Measurements from ENCODE around the gene UBAP1L. TPM values are rescaled to one million over a fixed set of nuclear protein-coding genes. Genes with fewer than 3 reads are reported as not detected.

UBAP1L gene
- polyA plus RNA-seq (2011; rRNA removed): 0.72 and 1.0 TPM in 2 replicates
- polyA minus RNA-seq (2011; rRNA and poly(A)+ RNA removed): 1.3 and 1.6 TPM in 2 replicates

DNA sequence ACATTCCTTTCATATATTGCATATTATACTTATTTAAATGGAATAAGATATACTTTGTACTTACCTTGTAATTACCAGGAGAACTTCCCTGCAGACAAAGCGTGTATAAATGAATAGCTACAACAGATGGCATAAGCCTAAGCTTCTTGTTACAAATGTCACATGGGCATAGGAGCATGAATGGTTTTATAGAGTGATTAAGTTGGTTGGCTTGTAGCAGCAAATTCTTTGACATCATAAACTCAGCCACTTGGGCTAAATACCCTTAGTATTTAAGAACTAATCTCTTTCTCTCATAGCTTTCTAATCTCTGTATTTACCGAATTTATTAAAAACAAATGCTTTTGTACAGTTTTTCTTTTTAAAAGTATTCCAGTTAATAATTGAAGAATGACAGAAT lies at the start of gene UBAP1L:
Gene UBAP1L (minus strand): TSS at position 115 of the 400 bp plus-strand sequence. CDS start 8,985 bp downstream, outside the sequence.
- ChIA-PET POLR2A (no interaction called here), CTCF (interaction anchor here (0.6 to 2.8 kb wide), 3 partner anchors 14 to 642 kb away, joined by 3 to 14 read pairs (median 3); no protein-coding TSS in a partner anchor)
- H3K4me3 ChIP-seq (ENCODE audit: low read depth, low read length): no peak within 1 kb of the TSS
- H3K27me3 ChIP-seq (ENCODE audit: control insufficient read depth, insufficient read depth, low read length): no peaks in the 10 kb centered on the region
- DNase-seq (ENCODE audit: low read depth): no peak
- H3K36me3 ChIP-seq (ENCODE audit: control insufficient read depth, insufficient read depth, low read length): peaks cover 10% of the 10 kb centered on the region
- TF ChIP-seq, protein P1, sequence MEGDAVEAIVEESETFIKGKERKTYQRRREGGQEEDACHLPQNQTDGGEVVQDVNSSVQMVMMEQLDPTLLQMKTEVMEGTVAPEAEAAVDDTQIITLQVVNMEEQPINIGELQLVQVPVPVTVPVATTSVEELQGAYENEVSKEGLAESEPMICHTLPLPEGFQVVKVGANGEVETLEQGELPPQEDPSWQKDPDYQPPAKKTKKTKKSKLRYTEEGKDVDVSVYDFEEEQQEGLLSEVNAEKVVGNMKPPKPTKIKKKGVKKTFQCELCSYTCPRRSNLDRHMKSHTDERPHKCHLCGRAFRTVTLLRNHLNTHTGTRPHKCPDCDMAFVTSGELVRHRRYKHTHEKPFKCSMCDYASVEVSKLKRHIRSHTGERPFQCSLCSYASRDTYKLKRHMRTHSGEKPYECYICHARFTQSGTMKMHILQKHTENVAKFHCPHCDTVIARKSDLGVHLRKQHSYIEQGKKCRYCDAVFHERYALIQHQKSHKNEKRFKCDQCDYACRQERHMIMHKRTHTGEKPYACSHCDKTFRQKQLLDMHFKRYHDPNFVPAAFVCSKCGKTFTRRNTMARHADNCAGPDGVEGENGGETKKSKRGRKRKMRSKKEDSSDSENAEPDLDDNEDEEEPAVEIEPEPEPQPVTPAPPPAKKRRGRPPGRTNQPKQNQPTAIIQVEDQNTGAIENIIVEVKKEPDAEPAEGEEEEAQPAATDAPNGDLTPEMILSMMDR (IDR thresholded peaks at IDR 0.05; ENCODE audit: insufficient read depth, low read depth, low read length): no peak

DNA sequence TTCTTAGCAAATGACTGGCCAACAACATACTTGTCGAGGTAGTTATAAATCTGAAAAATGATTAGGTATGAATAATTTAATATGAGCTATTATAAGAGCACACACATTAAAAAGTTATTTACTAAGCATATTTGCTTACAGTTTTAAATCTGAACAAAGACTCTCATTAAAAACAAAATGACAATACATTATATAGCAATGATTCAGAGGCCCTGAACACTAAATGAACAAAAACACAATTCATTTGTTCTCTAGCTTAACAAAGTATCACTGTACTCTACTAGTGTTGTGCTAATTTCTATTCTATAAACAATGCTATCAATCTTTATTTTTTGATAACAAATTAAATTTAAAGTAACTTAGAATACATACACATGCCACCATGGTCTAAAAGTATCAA lies 49.1 kb upstream of the UBAP1L start:
- H3K27me3 ChIP-seq (ENCODE audit: control insufficient read depth, insufficient read depth, low read length): no peaks in the 10 kb centered on the region
- no peak overlapping the region for H3K4me3 ChIP-seq (ENCODE audit: low read depth, low read length)
- no peak for DNase-seq (ENCODE audit: low read depth)
- ChIA-PET POLR2A (no interaction called here), CTCF (interaction anchor here (1.0 kb wide), 1 partner anchor 13 kb away, joined by 3 read pairs; no protein-coding TSS in a partner anchor)
- TF ChIP-seq, protein P1 (IDR thresholded peaks at IDR 0.05; ENCODE audit: insufficient read depth, low read depth, low read length): no peak
- H3K36me3 ChIP-seq (ENCODE audit: control insufficient read depth, insufficient read depth, low read length): peaks cover 4% of the 10 kb centered on the region

DNA sequence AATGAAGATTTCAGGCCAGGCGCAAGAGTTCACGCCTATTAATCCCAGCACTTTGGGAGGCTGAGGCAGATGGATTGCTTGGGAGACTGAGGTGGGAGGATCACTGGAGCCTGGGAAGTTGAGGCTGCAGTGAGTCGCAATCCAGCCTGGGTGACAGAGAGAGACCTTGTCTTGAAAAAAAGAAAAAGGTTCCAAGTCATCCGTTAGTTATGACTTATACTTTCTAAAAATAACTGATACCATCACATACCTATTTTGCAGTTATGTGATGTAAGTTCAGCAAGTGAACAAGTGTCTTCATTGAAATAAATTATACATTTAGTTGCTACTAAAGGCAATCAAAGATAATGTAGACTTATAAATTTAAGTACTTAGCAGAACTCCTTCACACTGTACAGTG lies 48.0 kb upstream of the UBAP1L start:
- TF ChIP-seq, protein P1 (IDR thresholded peaks at IDR 0.05; ENCODE audit: insufficient read depth, low read depth, low read length): no peak
- Histone ChIP-seq H3K27me3 (ENCODE audit: control insufficient read depth, insufficient read depth, low read length) (no peaks in the 10 kb centered on the region), H3K36me3 (ENCODE audit: control insufficient read depth, insufficient read depth, low read length) (peaks cover 4% of the 10 kb centered on the region), H3K4me3 (ENCODE audit: low read depth, low read length) (no peak overlapping the region)
- CTCF ChIA-PET: no interaction called here
- POLR2A ChIA-PET: no interaction called here
- DNase-seq (ENCODE audit: low read depth): no peak

DNA sequence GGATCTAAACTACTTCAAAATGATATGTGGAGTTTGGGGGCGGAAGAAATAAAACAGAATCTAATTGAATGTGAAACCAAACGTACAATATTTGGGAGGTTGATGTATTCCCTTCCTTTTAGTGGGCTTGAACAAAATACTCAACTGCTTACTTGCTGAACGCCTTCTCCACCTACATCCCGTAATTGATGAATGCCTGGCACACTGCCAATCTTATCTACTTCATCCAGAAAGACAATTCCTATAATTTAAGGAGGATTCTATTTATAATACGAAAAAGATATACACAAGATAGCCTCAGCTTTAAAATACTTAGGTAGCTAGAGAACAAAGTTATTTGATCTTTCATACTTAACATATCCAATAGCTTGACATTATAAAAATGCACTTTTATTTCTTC lies 41.7 kb upstream of the UBAP1L start:
- Histone ChIP-seq H3K27me3 (ENCODE audit: control insufficient read depth, insufficient read depth, low read length) (no peaks in the 10 kb centered on the region), H3K36me3 (ENCODE audit: control insufficient read depth, insufficient read depth, low read length) (peaks cover 3% of the 10 kb centered on the region), H3K4me3 (ENCODE audit: low read depth, low read length) (no peak overlapping the region)
- ChIA-PET CTCF (no interaction called here), POLR2A (no interaction called here)
- DNase-seq (ENCODE audit: low read depth): no peak
- TF ChIP-seq, protein P1 (IDR thresholded peaks at IDR 0.05; ENCODE audit: insufficient read depth, low read depth, low read length): no peak

DNA sequence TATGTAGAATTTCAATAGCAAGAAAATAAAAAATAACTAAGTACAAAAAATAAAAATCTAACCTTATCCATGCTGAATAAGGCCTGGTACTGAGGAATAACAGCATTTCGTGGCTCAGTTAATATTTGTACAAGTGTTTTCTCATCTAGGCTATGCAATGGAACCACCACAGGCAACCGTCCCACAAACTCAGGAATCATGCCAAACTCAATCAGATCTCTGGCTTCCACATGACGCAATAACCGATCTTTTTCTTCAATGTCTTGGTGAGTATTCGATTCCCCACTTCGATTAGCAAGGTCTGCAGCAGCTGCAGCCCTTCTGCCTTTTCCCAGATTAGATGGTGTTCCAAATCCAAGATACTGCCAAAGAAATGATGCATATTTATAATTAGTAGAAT lies 39.7 kb upstream of the UBAP1L start:
- no peak overlapping the region for H3K4me3 ChIP-seq (ENCODE audit: low read depth, low read length)
- TF ChIP-seq, protein P1 (IDR thresholded peaks at IDR 0.05; ENCODE audit: insufficient read depth, low read depth, low read length): no peak
- POLR2A ChIA-PET: no interaction called here
- no peak for DNase-seq (ENCODE audit: low read depth)
- H3K36me3 ChIP-seq (ENCODE audit: control insufficient read depth, insufficient read depth, low read length): peaks cover 3% of the 10 kb centered on the region
- CTCF ChIA-PET: no interaction called here
- H3K27me3 ChIP-seq (ENCODE audit: control insufficient read depth, insufficient read depth, low read length): no peaks in the 10 kb centered on the region

All from BJ (cell line).